ENCODE results near the gene PRKACB.
"Not testable (repeated sequence)": the region's sequence is repeated elsewhere in the genome, so short reads cannot be mapped to it uniquely, and the experiment has no call there.

PRKACB gene

DNA sequence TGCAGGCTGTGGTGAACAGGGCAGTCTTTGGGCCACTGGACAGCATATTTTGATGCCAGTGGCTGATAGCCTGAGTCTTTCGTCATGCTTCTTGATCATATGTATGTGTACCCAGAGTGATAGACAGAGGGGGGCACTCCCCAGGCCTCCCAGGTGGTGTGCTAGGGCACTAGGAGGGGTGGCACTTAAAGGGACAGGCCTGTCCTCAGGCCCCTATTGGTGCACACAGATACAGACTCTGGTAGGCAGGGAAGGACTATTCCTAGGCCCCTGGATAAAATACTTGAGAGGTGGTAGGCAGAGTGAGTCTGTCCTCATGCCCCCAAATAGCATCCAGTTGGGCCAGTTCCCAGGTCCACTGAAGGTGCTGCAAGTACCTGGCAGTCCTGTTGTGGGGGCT is 80.8 kb downstream of the PRKACB start:
- DNase-seq: no peak

DNA sequence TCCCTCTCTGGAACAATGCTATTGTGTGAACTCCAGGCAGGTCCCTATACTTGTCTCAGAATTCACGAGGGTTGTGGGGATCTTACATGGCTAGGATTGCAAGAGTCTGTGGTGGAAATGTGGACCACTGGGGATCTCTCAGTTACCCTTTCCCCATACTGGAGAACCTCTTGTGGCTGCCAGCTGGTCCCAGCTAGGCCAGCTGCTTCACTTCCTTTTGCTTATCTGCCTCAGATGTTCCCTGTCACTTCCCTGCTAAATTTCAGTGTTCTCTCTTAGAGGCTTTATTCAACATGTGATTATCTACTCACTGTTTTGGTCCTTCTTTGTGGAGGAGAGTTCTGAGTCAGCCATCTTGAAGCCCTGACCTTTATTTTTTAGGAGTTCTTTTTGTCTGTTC is 81.6 kb downstream of the PRKACB start:
- DNase-seq: no peak

GRCh38 chr1:84232676-84233075 is 88.6 kb downstream of the PRKACB start:
- DNase-seq: not testable (repeated sequence)

DNA sequence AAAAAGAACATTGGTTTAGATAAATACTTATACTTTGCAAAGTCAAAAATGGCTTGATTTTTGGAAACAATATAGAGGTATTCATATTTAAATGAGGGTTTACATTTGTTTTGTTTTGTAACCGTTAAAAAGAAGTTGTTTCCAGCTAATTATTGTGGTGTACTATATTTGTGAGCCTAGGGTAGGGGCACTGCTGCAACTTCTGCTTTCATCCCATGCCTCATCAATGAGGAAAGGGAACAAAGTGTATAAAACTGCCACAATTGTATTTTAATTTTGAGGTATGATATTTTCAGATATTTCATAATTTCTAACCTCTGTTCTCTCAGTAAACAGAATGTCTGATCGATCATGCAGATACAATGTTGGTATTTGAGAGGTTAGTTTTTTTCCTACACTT is 92.2 kb downstream of the PRKACB start:
- DNase-seq: no peak

DNA sequence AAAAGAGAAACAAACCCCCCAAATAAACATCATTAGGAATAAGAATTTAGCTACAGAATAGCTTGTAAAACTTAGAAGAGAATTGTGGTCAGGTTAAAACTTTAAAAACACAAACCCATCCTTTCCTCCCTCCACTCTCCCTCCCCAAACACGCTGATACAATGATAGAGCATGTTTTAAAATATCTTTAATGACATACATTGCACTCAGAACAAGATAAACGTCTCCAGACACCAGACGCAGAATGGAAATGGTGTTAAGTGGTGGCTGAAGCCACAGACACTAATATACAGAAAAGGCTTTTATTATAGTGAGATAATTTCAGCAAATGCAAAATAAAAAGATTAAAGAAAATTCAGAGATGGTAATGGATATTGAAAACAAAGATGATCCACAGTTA is 98.6 kb downstream of the PRKACB start:
- no peak for DNase-seq

DNA sequence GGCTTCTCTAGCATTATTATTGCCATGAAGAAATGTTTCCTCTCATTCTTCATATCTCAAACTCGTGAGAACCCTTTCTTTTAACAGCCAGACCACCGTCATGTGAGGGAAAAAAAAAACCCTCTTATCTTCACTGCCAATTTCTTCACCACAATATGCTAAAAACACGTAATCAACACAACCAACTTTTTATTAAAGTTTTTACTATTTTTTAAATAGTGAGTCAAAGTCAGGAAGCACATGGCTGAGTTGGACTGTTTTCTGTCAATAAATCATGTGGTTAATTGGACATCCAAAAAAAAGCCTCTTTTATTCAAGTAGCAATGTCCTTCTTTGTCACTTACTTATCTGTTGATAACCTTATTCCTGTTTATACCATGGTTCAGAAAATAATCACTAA is 101.5 kb downstream of the PRKACB start:
- DNase-seq: no peak

GRCh38 chr1:84246213-84246612 is 102.1 kb downstream of the PRKACB start:
- no peak for DNase-seq

- no peak for DNase-seq
Measured at GRCh38 chr1:84247425-84248220, 103.6 kb downstream of the PRKACB start.

GRCh38 chr1:84250668-84251067 is 106.6 kb downstream of the PRKACB start:
- DNase-seq: no peak

DNA sequence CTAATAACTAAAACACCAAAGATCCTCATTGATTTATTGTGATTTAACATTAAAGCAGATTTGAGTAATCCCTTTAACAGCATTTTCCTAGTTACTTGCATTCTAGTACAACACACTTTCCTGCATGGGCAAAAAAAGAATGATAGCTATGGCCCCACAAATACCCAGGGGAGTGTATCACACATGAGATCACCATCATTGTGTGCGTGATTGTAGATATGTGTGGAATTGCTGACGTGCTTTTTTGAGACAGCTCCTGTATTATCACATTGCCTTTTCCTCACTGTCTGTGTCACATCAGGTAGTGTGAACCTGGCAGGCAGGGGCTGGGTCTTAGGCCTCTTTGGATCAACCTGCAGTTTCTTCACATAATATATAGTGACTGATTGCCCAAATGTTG is 109.0 kb downstream of the PRKACB start:
- no peak for DNase-seq

DNA sequence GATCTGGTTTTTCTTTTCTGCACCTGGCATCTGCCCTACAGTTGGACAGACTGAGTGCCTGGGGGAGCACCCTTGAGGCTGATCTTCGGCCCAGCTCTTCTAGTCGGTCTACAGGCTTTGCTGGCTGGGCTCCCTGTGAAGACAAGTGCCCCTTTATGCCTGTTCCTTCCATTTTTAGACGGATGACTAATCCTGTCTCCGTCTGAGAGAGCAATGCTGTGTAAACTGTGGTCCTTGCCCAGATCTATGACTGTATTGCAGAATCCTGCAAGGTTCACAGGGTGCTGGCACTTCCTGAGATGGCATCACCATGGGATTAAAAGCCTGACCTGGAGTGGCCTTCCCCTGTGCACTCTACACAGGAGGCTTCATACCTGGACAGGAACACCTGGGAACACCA is 109.8 kb downstream of the PRKACB start:
- no peak for DNase-seq

- no peak for DNase-seq
Measured at GRCh38 chr1:84254703-84255238, 110.7 kb downstream of the PRKACB start.

GRCh38 chr1:84255582-84255981 is 111.5 kb downstream of the PRKACB start:
- no peak for DNase-seq

DNA sequence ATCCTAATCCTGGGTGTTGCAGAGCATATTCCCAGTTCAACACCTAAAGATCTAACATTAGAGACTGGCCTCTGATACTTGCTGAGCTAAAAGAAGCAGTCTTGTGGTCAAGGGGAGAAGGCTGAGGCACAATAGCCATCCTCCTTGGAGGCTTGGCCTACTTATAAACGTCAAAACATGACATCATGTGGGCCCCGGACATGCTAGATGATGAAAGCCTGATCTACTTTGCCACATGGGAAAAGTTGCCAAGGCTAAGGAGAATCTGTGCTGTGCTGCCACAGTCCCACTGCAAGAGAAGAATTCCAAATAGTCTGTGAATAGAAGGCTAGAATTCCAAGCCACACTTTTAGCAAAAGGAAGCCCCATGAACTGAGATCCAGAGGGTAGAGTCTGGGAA is 113.5 kb downstream of the PRKACB start:
- no peak for DNase-seq

DNA sequence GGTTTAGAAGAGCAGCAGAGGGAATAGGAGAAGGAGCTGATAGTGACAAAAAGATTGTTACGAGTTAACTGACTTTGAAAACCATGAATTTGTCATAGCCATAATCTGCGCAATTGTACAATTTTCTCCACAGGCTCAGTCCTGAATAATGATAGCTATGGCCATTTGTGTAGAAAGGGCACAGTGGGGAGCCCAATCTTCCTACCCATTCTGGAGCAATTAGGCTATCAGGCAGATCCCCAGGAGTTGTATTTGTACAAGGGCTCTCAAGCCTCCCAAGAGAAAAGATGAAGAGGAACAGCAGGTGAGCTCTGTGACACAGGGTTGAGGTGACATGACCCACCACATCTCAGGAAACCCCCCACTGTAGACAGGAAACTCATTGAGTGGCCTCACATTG is 115.3 kb downstream of the PRKACB start:
- no peak for DNase-seq

DNA sequence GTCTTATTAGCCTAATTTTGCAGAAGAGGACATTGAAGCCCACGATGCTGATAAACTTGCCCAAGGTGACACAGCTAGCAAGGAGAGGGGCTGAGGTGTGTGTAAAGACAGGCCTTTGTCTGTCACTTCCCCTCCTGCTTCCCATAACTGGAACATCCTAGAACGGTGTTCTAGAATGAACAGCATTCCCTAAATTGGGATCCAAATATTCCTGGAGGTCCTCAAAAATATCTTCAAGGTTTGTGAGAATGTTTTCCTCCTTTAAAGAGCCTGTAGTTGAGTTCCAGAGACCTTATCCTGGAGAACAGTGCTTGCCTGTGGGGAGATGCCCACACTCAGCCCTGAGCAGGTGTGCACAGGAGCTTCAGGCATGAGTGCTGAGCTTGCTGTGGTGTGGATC is 115.9 kb downstream of the PRKACB start:
- no peak for DNase-seq

DNA sequence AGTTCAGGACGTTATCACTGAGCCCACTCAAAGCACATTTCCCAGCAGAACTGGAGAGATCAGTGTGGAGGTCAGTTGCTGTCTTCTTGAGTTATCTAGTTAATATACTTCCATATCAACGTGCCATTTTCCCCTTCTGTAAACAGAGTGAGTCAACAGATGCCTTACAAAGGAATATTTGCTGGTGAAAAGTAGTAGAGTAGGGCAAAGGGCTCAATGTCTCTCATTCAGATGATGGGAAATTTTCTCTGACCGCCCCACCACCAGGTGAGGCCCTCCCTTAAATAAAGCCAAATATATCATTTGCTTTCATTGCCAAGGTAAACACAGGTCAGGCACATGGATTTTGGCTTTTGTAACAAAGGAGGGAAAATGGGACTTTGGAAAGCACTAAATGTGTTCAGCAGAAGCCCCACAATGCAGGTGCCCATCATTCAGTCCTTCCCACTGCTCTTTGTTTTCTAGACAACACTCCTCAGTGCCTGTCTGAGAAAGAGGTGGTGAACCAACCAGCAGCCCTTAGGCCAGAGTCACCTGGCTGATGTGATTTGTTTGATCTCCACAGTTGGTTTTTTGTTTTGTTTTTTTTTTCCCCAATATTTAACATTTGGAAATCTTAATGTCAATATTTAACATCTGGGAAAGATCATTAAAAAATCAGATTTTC is 116.9 kb downstream of the PRKACB start:
- no peak for DNase-seq

DNA sequence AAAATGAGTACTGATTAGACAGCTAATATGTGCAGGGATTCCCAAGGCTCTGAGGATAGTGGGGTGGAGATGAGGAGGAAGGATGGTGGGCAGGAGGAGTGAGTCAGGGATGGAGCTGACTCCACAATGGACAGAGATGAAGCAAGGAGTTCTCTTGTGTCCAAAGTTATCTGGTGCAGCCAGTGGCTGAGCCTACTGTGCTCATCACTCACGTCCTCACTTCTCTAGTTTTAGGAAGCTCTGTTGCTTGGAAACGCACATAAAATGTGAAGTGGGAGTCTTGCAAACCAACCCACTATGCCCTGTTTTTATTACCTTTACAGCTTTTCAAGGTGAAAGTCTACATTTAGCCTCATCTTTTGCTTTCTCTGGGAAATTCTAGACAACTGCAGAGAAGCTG is 120.9 kb downstream of the PRKACB start:
- DNase-seq: no peak

DNA sequence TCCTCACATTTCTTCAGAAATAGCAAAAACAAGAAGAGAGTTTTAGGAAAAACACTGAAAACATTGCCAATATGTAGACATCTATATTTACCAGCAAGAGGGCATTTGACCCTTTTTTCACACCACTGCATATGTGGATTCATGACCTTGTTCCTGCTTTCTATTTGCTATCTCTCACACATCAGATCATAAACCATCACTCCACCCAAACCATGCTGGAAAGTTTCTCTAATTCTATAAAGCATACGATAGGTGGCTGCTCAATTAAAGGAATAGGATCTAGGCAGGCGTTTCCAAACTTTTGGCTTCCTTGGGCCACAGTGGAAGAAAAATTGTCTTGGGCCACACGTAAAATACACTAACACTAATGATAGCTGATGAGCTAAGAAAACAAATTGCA is 121.8 kb downstream of the PRKACB start:
- no peak for DNase-seq

DNA sequence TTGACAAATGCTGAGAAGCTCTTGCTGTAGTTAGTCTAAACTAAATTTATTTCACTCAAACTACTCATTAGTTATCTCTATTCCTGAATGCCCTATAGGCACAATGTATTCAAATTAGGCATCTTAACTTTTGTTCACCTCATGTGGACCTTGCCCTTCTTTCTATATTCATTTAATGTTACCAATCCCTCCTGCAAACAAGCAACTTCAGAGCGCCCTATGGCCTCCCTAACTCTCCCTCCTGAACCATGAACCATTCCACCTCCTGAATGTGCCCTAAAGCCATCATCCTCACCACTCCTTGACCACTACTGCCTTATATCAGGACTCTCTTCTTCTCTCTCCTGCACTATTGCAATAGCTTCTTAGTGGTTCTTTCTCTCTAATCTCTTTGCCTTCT is 122.7 kb downstream of the PRKACB start:
- DNase-seq: no peak

GRCh38 chr1:84267476-84267875 is 123.4 kb downstream of the PRKACB start:
- no peak for DNase-seq

- DNase-seq: no peak
Measured at GRCh38 chr1:84268346-84268745, 124.3 kb downstream of the PRKACB start.

DNA sequence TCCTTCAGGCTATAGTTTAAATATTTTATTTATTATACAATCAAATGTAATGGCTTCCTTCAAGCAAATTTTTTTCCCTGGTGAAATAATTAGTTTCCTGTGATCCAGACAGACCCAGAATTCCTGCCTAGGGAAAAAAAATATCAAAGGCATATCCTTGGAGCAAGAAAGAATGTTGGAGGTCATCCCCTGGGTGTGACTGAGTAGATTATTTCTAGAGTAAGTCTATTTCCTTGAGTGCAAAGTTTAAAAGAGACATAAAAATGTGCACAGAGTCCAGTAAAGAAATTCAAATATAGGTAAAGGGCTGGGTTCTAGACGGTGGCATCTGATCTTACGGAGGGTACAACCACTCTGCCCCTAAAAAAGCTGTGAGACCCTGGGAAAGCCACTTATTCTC is 125.2 kb downstream of the PRKACB start:
- DNase-seq: no peak

GRCh38 chr1:84271441-84272151 is 127.5 kb downstream of the PRKACB start:
- no peak for DNase-seq

All from central memory CD4-positive, alpha-beta T cell (primary cell).